B cell (primary cell): ENCODE measurements around the gene MED27. TPM values are rescaled to one million over a fixed set of nuclear protein-coding genes. Genes with fewer than 3 reads are reported as not detected.

Source experiments
- ATAC-seq: fragments of 200-7000 bp; cut with Tn5 transposase; one replicate; pipeline ENCODE4 v1.10.0; 2021; ENCODE audit warnings: low read depth, mild to moderate bottlenecking, moderate number of reproducible peaks, moderate library complexity
- CTCF ChIA-PET: fragments of 350-600 bp; sonication (Branson Sonifier 250); formaldehyde crosslinking; loops from one replicate; lab custom pipeline; 2021; ENCODE audit warnings: antibody characterized with exemption, inconsistent platforms; lab: Charles Lee
- POLR2A ChIA-PET: fragments of 350-600 bp; sonication (Branson Sonifier 250); formaldehyde crosslinking; loops from one replicate; lab custom pipeline; 2021; ENCODE audit warnings: antibody characterized with exemption; lab: Charles Lee
- DNase-seq: peaks from one replicate; pipeline ENCODE4 v3.0.0; 2013
- H2AFZ ChIP-seq: 2 replicates; pipeline ENCODE4 v1.6.1; 2012; ENCODE audit warnings: mild to moderate bottlenecking, low read depth, low read length; ENCODE audit not compliant: insufficient read depth, poor library complexity, severe bottlenecking
- H3K27ac ChIP-seq, 2 donors: 1 replicate in 1 of 2; 2 replicates in 1 of 2; pipeline ENCODE4 v1.5.1; 2012 to 2013; ENCODE audit warnings: low read length in 2 of 2, mild to moderate bottlenecking in 2 of 2, moderate library complexity in 1 of 2
- H3K27me3 ChIP-seq, 4 experiments: fragments of 200-600 bp in 1 of 4; sonication (generic) in 1 of 4; replicated peaks in 1 of 4; 1 replicate in 2 of 4; 2 replicates in 2 of 4; pipeline versions ENCODE4 v1.6.1 to v1.7.0; 2013 to 2016; ENCODE audit warnings: low read length in 3 of 4, mild to moderate bottlenecking in 2 of 4, mixed read lengths in 1 of 4, moderate library complexity in 1 of 4; ENCODE audit not compliant: insufficient read depth in 4 of 4, control insufficient read depth in 3 of 4; ENCODE audit errors: control extremely low read depth in 1 of 4
- H3K36me3 ChIP-seq, 2 experiments: replicated peaks in 1 of 2; 1 replicate in 1 of 2; 2 replicates in 1 of 2; pipeline versions ENCODE4 v1.6.1 to v1.7.1; 2013; ENCODE audit warnings: low read length in 1 of 2; ENCODE audit not compliant: insufficient read depth in 2 of 2, control insufficient read depth in 1 of 2; ENCODE audit errors: control extremely low read depth in 1 of 2, extremely low read depth in 1 of 2
- H3K4me1 ChIP-seq, 2 donors: fragments of 200-600 bp in 1 of 2; sonication (generic) in 1 of 2; 1 replicate in 1 of 2; 2 replicates in 1 of 2; pipeline versions ENCODE4 v1.5.1 to v1.6.1; 2013 to 2017; ENCODE audit warnings: low read length in 2 of 2; ENCODE audit not compliant: control insufficient read depth in 2 of 2, insufficient read depth in 2 of 2
- H3K4me2 ChIP-seq: replicated peaks from 2 replicates; pipeline ENCODE3; 2012; ENCODE audit warnings: mild to moderate bottlenecking, low read depth, low read length; ENCODE audit not compliant: poor library complexity, severe bottlenecking
- H3K4me3 ChIP-seq, 5 experiments: fragments of 200-600 bp in 1 of 5; sonication (generic) in 1 of 5; 1 replicate in 3 of 5; 2 replicates in 2 of 5; pipeline versions ENCODE4 v1.5.1 to v1.7.0; 2011 to 2016; ENCODE audit warnings: low read length in 4 of 5, mild to moderate bottlenecking in 4 of 5, low read depth in 2 of 5, control low read depth in 1 of 5, moderate library complexity in 1 of 5; ENCODE audit not compliant: insufficient read depth in 1 of 5; ENCODE audit errors: control extremely low read depth in 1 of 5, extremely low read depth in 1 of 5
- H3K79me2 ChIP-seq: fragments of 200-600 bp; sonication (generic); one replicate; pipeline ENCODE4 v1.6.0; 2016; ENCODE audit warnings: low read length; ENCODE audit not compliant: control insufficient read depth, insufficient read depth
- H3K9ac ChIP-seq: fragments of 200-600 bp; sonication (generic); 2 replicates; pipeline ENCODE4 v1.6.1; 2017; ENCODE audit warnings: mild to moderate bottlenecking, low read length, moderate library complexity
- H3K9me3 ChIP-seq, 3 donors: one replicate each; pipeline versions ENCODE4 v1.6.1 to v1.7.1; 2013; ENCODE audit warnings: low read length in 2 of 3; ENCODE audit not compliant: control insufficient read depth in 2 of 3, insufficient read depth in 1 of 3; ENCODE audit errors: control extremely low read depth in 1 of 3
- H4K20me1 ChIP-seq: 2 replicates; pipeline ENCODE4 v1.6.0; 2012; ENCODE audit warnings: mild to moderate bottlenecking, low read length; ENCODE audit not compliant: insufficient read depth, control insufficient read depth, poor library complexity, severe bottlenecking
- H3K27ac Mint-ChIP-seq: one replicate; pipeline ENCODE4 v1.8.0; 2021; ENCODE audit warnings: mixed read lengths
- H3K27me3 Mint-ChIP-seq: one replicate; pipeline ENCODE4 v1.8.0; 2021; ENCODE audit warnings: mixed read lengths
- H3K4me1 Mint-ChIP-seq: one replicate; pipeline ENCODE4 v1.8.0; 2021; ENCODE audit warnings: mixed read lengths
- H3K4me3 Mint-ChIP-seq: one replicate; pipeline ENCODE4 v1.8.0; 2021; ENCODE audit warnings: mixed read lengths
- H3K9me3 Mint-ChIP-seq: one replicate; pipeline ENCODE4 v1.8.0; 2022; ENCODE audit warnings: mixed read lengths; ENCODE audit not compliant: insufficient read depth
- EZH2 ChIP-seq: IDR thresholded peaks from 2 replicates; pipeline ENCODE4 v1.6.1; 2012; ENCODE audit warnings: borderline replicate concordance, low read depth, mild to moderate bottlenecking, moderate library complexity, low read length; ENCODE audit not compliant: insufficient read depth, poor library complexity, severe bottlenecking
- WGBS: methylation state at CpG from one replicate; pipeline ENCODE4 v1.1.5; 2013; ENCODE audit warnings: missing lambda C conversion rate; ENCODE audit not compliant: insufficient coverage; 5-methylcytosine and 5-hydroxymethylcytosine counted together
- intact Hi-C: fragments of 100-400 bp; cut with micrococcal nuclease; formaldehyde crosslinking; loops from one replicate; pipeline ENCODE4 v1.10.0; 2022
- polyA plus RNA-seq: library from polyadenylated mRNA; depleted of rRNA; stranded (reverse); fragments of >200 nt; gene quantifications from 2 replicates; pipeline ENCODE4 v1.2.3, GENCODE V29; 2012
- total RNA-seq, 2 donors: library from RNA; stranded (reverse); fragments of 120-200 nt in 1 of 2; gene quantifications; 1 replicate in 1 of 2; 2 replicates in 1 of 2; pipeline versions ENCODE4 v1.2.3 to v1.2.4, GENCODE V29; 2013 to 2022
- TF ChIP-seq, protein P1 (sequence below): fragments of 200-600 bp; IDR thresholded peaks from one replicate; pipeline ENCODE4 v1.8.0; 2022; ENCODE audit warnings: antibody characterized with exemption, mild to moderate bottlenecking

The MED27 gene
- total and polyA plus RNA-seq, 2 donors (not counting 1 experiment from before 2014, with no cell fraction given): 17.4 to 17.7 TPM

DNA sequence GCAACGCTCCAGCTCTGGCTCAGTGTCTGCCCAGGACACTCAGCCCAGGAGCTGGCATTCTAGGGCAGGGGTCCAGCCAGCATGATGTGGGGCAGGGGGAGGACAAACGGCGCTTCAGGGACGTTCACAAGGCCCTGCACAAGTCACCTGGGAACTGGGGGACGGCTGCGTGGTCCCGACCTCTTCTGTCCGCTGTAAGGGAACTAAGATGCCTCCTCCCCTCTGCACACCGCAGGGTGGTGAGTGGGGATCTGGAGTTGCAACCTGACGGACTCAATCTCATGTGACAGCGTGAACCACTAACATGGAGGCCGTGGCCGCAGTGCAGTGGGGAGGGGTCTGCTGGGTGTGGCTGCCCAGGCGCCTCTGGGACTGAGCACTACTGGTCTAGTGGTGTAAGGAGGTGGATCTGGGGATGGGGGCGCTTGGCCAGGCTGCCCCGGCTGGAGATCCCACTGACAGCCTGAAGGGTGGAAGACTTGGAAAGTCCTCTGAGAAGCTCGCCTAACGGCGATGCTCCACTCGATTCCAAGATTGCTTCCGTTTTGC, 251.8 kb downstream of the MED27 start:
- DNase-seq: no peak

DNA sequence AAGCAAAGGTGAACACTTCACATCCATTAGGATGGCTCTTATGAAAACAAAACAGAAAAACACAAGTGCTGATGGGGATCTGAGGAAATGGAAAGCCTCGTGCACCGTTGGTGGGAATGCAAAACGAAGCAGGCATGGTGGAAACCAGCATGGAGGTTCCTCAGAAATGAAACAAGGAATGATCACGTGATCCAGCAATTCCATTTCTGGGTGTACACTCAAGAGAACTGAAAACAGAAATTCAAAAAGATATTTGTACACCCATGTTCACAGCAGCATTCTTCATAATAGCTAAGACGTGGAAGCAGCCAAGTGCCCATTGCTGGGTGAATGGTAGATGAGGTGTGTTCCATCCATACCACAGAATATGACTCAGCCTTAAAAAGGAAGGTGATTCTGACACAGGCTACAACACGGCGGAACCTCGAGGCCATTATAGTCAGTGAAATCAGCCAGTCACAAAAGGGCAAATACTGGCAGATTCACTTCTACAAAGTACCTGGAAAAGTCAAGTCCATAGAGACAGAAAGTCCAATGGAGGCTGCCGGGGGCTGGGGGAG, 252.6 kb downstream of the MED27 start:
- DNase-seq (no peak), ATAC-seq (no peak)
- no peak overlapping the region for H3K4me2 ChIP-seq
- Mint-ChIP-seq H3K27ac (no peak overlapping the region), H3K27me3 (peaks cover 22% of the 10 kb centered on the region), H3K4me3 (no peak overlapping the region), H3K9me3 (no peaks in the 10 kb centered on the region), H3K4me1 (no peaks in the 10 kb centered on the region)
- H3K9ac ChIP-seq: no peak overlapping the region
- H3K4me1 ChIP-seq: no peaks in the 10 kb centered on the region
- peaks cover 0 to 7% (median 1%) of the 10 kb centered on the region in 4 experiments for H3K27me3 ChIP-seq
- intact Hi-C loops: no loop called here
- no peaks in the 10 kb centered on the region for H3K36me3 ChIP-seq
- no peaks in the 10 kb centered on the region for H4K20me1 ChIP-seq
- POLR2A ChIA-PET: no interaction called here
- H3K27ac ChIP-seq: no peak overlapping the region
- H3K9me3 ChIP-seq: peaks cover 0 to 7% (median 0%) of the 10 kb centered on the region in 3 donors
- H2AFZ ChIP-seq: no peak overlapping the region
- 81% methylated on average over 4 of the region's 9 CpGs for WGBS
- H3K79me2 ChIP-seq: no peaks in the 10 kb centered on the region
- TF ChIP-seq, protein P1, sequence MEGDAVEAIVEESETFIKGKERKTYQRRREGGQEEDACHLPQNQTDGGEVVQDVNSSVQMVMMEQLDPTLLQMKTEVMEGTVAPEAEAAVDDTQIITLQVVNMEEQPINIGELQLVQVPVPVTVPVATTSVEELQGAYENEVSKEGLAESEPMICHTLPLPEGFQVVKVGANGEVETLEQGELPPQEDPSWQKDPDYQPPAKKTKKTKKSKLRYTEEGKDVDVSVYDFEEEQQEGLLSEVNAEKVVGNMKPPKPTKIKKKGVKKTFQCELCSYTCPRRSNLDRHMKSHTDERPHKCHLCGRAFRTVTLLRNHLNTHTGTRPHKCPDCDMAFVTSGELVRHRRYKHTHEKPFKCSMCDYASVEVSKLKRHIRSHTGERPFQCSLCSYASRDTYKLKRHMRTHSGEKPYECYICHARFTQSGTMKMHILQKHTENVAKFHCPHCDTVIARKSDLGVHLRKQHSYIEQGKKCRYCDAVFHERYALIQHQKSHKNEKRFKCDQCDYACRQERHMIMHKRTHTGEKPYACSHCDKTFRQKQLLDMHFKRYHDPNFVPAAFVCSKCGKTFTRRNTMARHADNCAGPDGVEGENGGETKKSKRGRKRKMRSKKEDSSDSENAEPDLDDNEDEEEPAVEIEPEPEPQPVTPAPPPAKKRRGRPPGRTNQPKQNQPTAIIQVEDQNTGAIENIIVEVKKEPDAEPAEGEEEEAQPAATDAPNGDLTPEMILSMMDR: no peak
- TF ChIP-seq EZH2: no peak
- CTCF ChIA-PET: no interaction called here
- no peak overlapping the region for H3K4me3 ChIP-seq

More for the DNA sequence above, 251.8 kb downstream of the MED27 start:
- no peak overlapping the region for H3K4me3 Mint-ChIP-seq
- peaks cover 26% of the 10 kb centered on the region for H3K27me3 Mint-ChIP-seq
- no peaks in the 10 kb centered on the region for H3K4me1 Mint-ChIP-seq
- ChIA-PET CTCF (no interaction called here), POLR2A (no interaction called here)
- ATAC-seq: no peak
- no peaks in the 10 kb centered on the region for H3K9me3 Mint-ChIP-seq
- no peaks in the 10 kb centered on the region for H3K36me3 ChIP-seq
- H3K9ac ChIP-seq: no peak overlapping the region
- no peaks in the 10 kb centered on the region for H3K79me2 ChIP-seq
- no peaks in the 10 kb centered on the region for H4K20me1 ChIP-seq
- H3K27ac Mint-ChIP-seq: no peak overlapping the region
- no peak overlapping the region for H3K27ac ChIP-seq
- TF ChIP-seq, protein P1: no peak
- no peak for TF ChIP-seq EZH2
- no peaks in the 10 kb centered on the region for H3K4me1 ChIP-seq
- H3K4me2 ChIP-seq: no peak overlapping the region
- H3K27me3 ChIP-seq: peaks cover 0 to 7% (median 1%) of the 10 kb centered on the region in 4 experiments
- peaks cover 0 to 7% (median 0%) of the 10 kb centered on the region in 3 donors for H3K9me3 ChIP-seq
- 86% methylated on average over 16 of the region's 21 CpGs for WGBS
- no peak overlapping the region for H3K4me3 ChIP-seq
- no peak overlapping the region for H2AFZ ChIP-seq
- intact Hi-C loops: no loop called here
